AG04450 (cell line): ENCODE results near the gene SCIN. TPM values are rescaled to one million over a fixed set of nuclear protein-coding genes. Genes with fewer than 3 reads are reported as not detected.

Experiments
- CTCF ChIA-PET: fragments of 300-600, 350-600 bp; formaldehyde crosslinking; extraction: SDS; loops from one replicate; lab custom pipeline; 2022; ENCODE audit warnings: antibody characterized with exemption, inconsistent platforms; lab: Charles Lee
- POLR2A ChIA-PET: fragments of 350-600 bp; formaldehyde crosslinking; extraction: SDS; loops from one replicate; lab custom pipeline; 2021; ENCODE audit warnings: antibody characterized with exemption, inconsistent platforms; lab: Yijun Ruan, JAX
- DNase-seq: peaks from one replicate; pipeline ENCODE4 v3.0.0-alpha.2; 2011; ENCODE audit warnings: low read depth, low spot score
- H3K27ac ChIP-seq: one replicate; pipeline ENCODE4 v1.5.1; 2012; ENCODE audit warnings: low read depth, low read length, control low read depth
- H3K27me3 ChIP-seq: one replicate; pipeline ENCODE4 v1.6.0; 2012; ENCODE audit warnings: low read length; ENCODE audit not compliant: control insufficient read depth, insufficient read depth
- H3K4me3 ChIP-seq: 2 replicates; pipeline ENCODE4 v1.5.1; 2011; ENCODE audit warnings: mild to moderate bottlenecking, low read depth, low read length, control low read depth
- H3K9me3 ChIP-seq: 2 replicates; pipeline ENCODE4 v1.5.1; 2012; ENCODE audit warnings: low read length; ENCODE audit not compliant: control insufficient read depth, insufficient read depth
- polyA plus RNA-seq: library from polyadenylated mRNA; depleted of rRNA; stranded (reverse); fragments of >200 nt; gene quantifications from 2 replicates; pipeline ENCODE4 v1.2.3, GENCODE V29; 2011
- TF ChIP-seq, protein P1 (sequence below): IDR thresholded peaks from 2 replicates; pipeline ENCODE4 v1.5.1; 2011; ENCODE audit warnings: low read depth, low read length, control low read depth, inconsistent platforms

SCIN gene
- polyA plus RNA-seq, 1 experiment, result not detected

DNA sequence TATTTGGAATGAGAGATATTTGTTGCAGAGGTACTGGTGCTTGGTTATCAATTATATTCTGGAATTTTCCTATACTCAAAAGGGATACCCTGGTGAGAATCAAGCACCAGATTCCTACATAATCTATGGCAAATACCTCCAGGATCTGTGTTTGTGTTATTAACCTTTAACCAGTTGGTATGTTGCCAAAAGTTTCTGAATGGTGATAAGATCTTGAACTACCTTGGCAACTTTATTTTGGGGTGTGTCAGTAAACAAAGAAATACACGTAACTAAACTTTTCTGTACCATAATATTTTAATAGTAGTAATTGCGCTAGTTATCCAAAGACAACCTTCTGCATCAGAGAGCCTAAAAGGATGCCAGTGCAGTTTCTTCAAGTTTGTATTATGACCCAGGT, 13.4 kb downstream of the SCIN start:
- ChIA-PET POLR2A (no interaction called here), CTCF (no interaction called here)
- Histone ChIP-seq H3K9me3 (no peaks in the 10 kb centered on the region), H3K27me3 (no peaks in the 10 kb centered on the region), H3K27ac (no peak overlapping the region), H3K4me3 (no peak overlapping the region)
- DNase-seq, result no peak
- TF ChIP-seq, protein P1, sequence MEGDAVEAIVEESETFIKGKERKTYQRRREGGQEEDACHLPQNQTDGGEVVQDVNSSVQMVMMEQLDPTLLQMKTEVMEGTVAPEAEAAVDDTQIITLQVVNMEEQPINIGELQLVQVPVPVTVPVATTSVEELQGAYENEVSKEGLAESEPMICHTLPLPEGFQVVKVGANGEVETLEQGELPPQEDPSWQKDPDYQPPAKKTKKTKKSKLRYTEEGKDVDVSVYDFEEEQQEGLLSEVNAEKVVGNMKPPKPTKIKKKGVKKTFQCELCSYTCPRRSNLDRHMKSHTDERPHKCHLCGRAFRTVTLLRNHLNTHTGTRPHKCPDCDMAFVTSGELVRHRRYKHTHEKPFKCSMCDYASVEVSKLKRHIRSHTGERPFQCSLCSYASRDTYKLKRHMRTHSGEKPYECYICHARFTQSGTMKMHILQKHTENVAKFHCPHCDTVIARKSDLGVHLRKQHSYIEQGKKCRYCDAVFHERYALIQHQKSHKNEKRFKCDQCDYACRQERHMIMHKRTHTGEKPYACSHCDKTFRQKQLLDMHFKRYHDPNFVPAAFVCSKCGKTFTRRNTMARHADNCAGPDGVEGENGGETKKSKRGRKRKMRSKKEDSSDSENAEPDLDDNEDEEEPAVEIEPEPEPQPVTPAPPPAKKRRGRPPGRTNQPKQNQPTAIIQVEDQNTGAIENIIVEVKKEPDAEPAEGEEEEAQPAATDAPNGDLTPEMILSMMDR, result no peak

DNA sequence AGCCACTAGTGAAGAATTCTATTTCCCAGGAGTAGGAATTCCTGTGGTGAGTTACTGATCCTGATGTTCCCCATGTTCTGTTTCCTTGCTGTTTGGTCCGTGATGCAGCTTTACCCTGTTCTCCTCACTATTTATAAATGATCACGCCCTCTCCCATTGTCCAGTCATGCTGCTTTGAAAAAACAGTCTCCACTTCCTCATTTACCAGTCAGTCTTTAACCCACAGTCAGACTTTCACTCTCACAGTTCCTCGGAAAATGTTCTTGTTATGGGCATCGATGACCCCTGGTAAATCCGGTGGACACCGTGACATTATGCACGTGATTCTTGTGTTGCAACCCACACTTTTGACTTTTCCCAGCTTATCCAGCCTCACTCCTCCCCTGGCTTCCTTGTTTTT, 14.4 kb downstream of the SCIN start:
- no peaks in the 10 kb centered on the region for H3K9me3 ChIP-seq
- POLR2A ChIA-PET, result no interaction called here
- TF ChIP-seq, protein P1, result no peak
- H3K4me3 ChIP-seq, result no peak overlapping the region
- CTCF ChIA-PET, result no interaction called here
- DNase-seq, result no peak
- H3K27ac ChIP-seq, result no peak overlapping the region
- no peaks in the 10 kb centered on the region for H3K27me3 ChIP-seq

DNA sequence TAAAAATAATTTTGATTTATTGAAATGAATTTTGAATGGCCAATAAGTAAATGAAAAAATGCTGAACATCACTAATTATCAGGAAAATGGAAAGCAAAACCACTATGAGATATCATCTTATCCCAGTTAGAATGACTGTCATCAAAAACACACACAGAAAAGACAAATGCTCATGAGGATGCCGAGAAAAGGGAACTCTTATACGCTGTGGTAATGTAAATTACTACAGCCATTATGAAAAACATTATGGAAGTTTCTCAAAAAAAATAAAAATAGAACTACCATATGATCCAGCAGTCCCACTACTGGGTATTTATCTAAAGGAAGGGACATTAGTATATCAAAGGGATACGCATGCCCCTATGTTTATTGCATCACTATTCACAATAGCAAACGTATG, 15.8 kb downstream of the SCIN start:
- DNase-seq, result no peak
- ChIA-PET CTCF (no interaction called here), POLR2A (no interaction called here)
- Histone ChIP-seq H3K27me3 (no peaks in the 10 kb centered on the region), H3K27ac (no peak overlapping the region), H3K4me3 (no peak overlapping the region), H3K9me3 (no peaks in the 10 kb centered on the region)
- TF ChIP-seq, protein P1, result no peak

DNA sequence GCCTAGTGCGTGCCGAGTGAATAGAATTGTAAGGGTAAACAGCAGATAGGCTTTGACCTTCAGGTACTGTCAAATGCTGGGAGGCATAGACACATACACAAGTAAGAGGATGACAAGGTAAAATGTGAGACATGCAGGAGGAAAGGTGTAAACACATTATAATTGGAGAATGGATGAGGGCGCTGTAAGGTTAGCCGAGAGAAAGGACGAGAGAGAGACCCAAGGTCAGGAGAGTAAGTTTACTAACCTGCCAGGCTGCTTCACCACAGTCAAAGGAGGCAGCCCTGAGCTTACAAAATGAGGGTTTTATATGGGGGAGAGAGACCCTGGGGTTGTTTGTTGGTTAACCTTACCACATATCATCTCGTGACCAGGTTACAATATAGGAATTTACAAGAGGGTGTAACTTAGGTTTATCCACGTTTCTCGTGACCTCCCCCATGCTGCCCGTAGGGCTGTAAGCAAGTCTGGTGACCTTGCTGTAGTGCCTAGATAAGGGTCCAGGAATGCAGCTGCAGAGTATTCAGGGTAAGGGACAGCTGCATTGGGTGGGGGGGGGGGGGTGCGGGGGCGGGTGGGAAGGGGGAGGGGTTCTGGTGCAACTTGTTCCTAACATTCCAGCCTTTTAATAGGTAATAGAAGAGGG, 17.9 kb downstream of the SCIN start:
- Histone ChIP-seq H3K27me3 (no peaks in the 10 kb centered on the region), H3K27ac (no peak overlapping the region), H3K9me3 (peaks cover 3% of the 10 kb centered on the region; the same call in 1 of the 2 replicates), H3K4me3 (no peak overlapping the region)
- POLR2A ChIA-PET, result no interaction called here
- TF ChIP-seq, protein P1, result no peak
- CTCF ChIA-PET, result interaction anchor here (1.6 kb wide), 1 partner anchor 64 kb away, joined by 4 read pairs; no protein-coding TSS in a partner anchor
- DNase-seq, result no peak

DNA sequence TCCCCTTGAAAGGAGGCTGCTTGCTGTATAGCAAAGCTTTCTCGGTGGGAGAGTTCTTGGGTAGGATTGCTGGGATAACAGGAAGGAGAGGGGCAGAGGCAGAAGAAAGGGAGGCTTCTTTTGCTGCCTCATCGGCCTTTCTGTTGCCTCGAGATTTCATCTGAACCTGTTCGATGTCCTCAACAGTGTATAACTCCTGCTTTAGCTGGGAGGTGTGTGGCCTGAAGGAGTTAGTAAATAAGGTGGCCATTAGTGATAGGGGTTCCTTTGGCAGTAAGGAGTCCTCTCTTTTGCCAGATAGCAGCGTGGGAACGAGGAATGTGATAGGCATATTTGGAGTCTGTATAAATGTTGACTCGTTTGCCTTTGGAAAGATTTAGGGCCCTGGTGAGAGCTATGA, 20.0 kb downstream of the SCIN start:
- ChIA-PET CTCF (interaction anchor here (1.2 kb wide), 1 partner anchor 66 kb away, joined by 3 read pairs; no protein-coding TSS in a partner anchor), POLR2A (no interaction called here)
- H3K9me3 ChIP-seq, result peaks cover 3% of the 10 kb centered on the region
- H3K27me3 ChIP-seq, result no peaks in the 10 kb centered on the region
- no peak overlapping the region for H3K4me3 ChIP-seq
- no peak for DNase-seq
- TF ChIP-seq, protein P1, result no peak
- no peak overlapping the region for H3K27ac ChIP-seq
